SU-DHL-6 (cell line): ENCODE results near the gene GABPB1.

Experiments
- H2AFZ ChIP-seq: fragments of 200-600 bp; sonication (generic); 2 replicates; pipeline ENCODE4 v1.6.1; 2014; ENCODE audit warnings: low read depth, mild to moderate bottlenecking, moderate library complexity, mixed read lengths, antibody characterized with exemption, low read length; ENCODE audit not compliant: severe bottlenecking
- H3F3A ChIP-seq: fragments of 200-600 bp; shearing (Covaris generic); 2 replicates; pipeline ENCODE4 v1.6.0; 2016; ENCODE audit warnings: antibody characterized with exemption, mild to moderate bottlenecking; ENCODE audit not compliant: insufficient read depth
- H3K27ac ChIP-seq: fragments of 200-600 bp; sonication (generic); 2 replicates; pipeline ENCODE4 v1.5.1; 2016; ENCODE audit warnings: low read depth, mild to moderate bottlenecking, low read length, moderate library complexity, mixed read lengths
- H3K27me3 ChIP-seq: fragments of 200-600 bp; sonication (generic), shearing (Covaris generic); 2 replicates; pipeline ENCODE4 v1.6.0; 2014; ENCODE audit warnings: mild to moderate bottlenecking, low read length
- H3K36me3 ChIP-seq: fragments of 200-600 bp; sonication (generic); 2 replicates; pipeline ENCODE4 v1.6.1; 2014; ENCODE audit warnings: mild to moderate bottlenecking, low read length, mixed read lengths
- H3K4me2 ChIP-seq: fragments of 300-600, 200-600 bp; shearing (Covaris generic), sonication (generic); 2 replicates; pipeline ENCODE4 v1.6.0; 2014; ENCODE audit warnings: low read length, low read depth, mild to moderate bottlenecking; ENCODE audit not compliant: poor library complexity, severe bottlenecking
- H3K4me3 ChIP-seq: fragments of 200-600 bp; sonication (generic); 2 replicates; pipeline ENCODE4 v1.5.1; 2014; ENCODE audit warnings: antibody characterized with exemption, low read length, mild to moderate bottlenecking, mixed read lengths; ENCODE audit not compliant: insufficient read depth, poor library complexity, severe bottlenecking
- H3K79me2 ChIP-seq: fragments of 200-600 bp; sonication (generic); 2 replicates; pipeline ENCODE4 v1.6.1; 2014; ENCODE audit warnings: mild to moderate bottlenecking, low read length, moderate library complexity; ENCODE audit not compliant: insufficient read depth
- H3K9ac ChIP-seq: fragments of 200-600 bp; sonication (generic); 2 replicates; pipeline ENCODE4 v1.7.0; 2014; ENCODE audit warnings: mild to moderate bottlenecking, low read length
- H3K9me2 ChIP-seq: fragments of 200-600 bp; sonication (generic); replicated peaks from 2 replicates; pipeline ENCODE4 v1.6.1; 2014; ENCODE audit warnings: low read length; ENCODE audit not compliant: insufficient read depth
- H3K9me3 ChIP-seq: fragments of 200-600 bp; sonication (generic); 2 replicates; pipeline ENCODE4 v1.6.1; 2014; ENCODE audit warnings: low read length, mixed read lengths; ENCODE audit not compliant: insufficient read depth
- H4K20me1 ChIP-seq: fragments of 200-600 bp; sonication (generic); 2 replicates; pipeline ENCODE4 v1.6.1; 2014; ENCODE audit warnings: low read depth, mild to moderate bottlenecking, antibody characterized with exemption, low read length, moderate library complexity, mixed read lengths
- CTCF ChIP-seq: fragments of 200-600 bp; sonication (generic); IDR thresholded peaks from one replicate; pipeline ENCODE4 v1.5.1; 2017; ENCODE audit warnings: antibody characterized with exemption, mild to moderate bottlenecking, low read length, moderate library complexity; ENCODE audit not compliant: insufficient read depth, poor library complexity, severe bottlenecking
- EZH2phosphoT487 ChIP-seq: fragments of 200-600 bp; sonication (generic), shearing (Covaris generic); conservative IDR thresholded peaks from 2 replicates; pipeline ENCODE4 v1.6.1; 2018; ENCODE audit warnings: mild to moderate bottlenecking, antibody characterized with exemption, low read length, moderate library complexity, mixed read lengths

The GABPB1 gene

GRCh38 chr15:50304836-50305235, 50.2 kb downstream of the GABPB1 start:
- TF ChIP-seq EZH2phosphoT487, result no peak
- TF ChIP-seq CTCF, result no peak

DNA sequence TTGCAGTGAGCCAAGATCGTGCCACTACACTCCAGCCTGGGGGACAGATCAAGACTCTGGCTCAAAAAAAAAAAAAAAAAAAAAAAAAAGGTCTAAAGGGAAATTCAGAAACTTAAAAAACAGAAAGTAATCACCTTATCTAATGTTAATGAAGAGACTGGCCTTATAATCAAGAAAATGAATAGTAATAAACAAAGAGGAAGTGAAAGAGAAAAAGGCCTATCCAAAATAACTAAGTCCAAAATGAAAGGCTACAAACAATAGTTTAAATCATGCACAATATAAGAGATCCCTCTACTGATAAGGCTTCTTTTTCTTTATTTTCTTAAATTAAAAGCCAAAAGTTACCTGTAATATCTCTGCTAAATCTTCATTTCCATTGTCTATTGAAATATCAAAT, 52.4 kb downstream of the GABPB1 start:
- no peaks in the 10 kb centered on the region for H4K20me1 ChIP-seq
- no peak for TF ChIP-seq EZH2phosphoT487
- no peak for TF ChIP-seq CTCF
- no peaks in the 10 kb centered on the region for H3K9me3 ChIP-seq
- no peak overlapping the region for H3K4me3 ChIP-seq
- H3K27me3 ChIP-seq, result no peaks in the 10 kb centered on the region
- H3K9me2 ChIP-seq, result no peaks in the 10 kb centered on the region
- H3K79me2 ChIP-seq, result no peaks in the 10 kb centered on the region
- H2AFZ ChIP-seq, result no peak overlapping the region
- no peak overlapping the region for H3K9ac ChIP-seq
- H3F3A ChIP-seq, result no peaks in the 10 kb centered on the region; the same call in 1 of the 2 replicates
- peaks cover 15% of the 10 kb centered on the region for H3K36me3 ChIP-seq
- H3K27ac ChIP-seq, result no peak overlapping the region
- no peak overlapping the region for H3K4me2 ChIP-seq

More at GRCh38 chr15:50304836-50305235, 50.2 kb downstream of the GABPB1 start:
- H3K27ac ChIP-seq, result no peak overlapping the region
- peaks cover 34% of the 10 kb centered on the region for H3K36me3 ChIP-seq
- no peaks in the 10 kb centered on the region for H4K20me1 ChIP-seq
- peaks cover 8% of the 10 kb centered on the region; the same call in 1 of the 2 replicates for H3K9me3 ChIP-seq
- H3K4me3 ChIP-seq, result no peak overlapping the region
- H3K9ac ChIP-seq, result no peak overlapping the region
- peaks cover 7% of the 10 kb centered on the region; the same call in 1 of the 2 replicates for H3K79me2 ChIP-seq
- H3K9me2 ChIP-seq, result no peaks in the 10 kb centered on the region
- H3K4me2 ChIP-seq, result no peak overlapping the region
- H3F3A ChIP-seq, result no peaks in the 10 kb centered on the region; the same call in 1 of the 2 replicates
- H2AFZ ChIP-seq, result no peak overlapping the region
- H3K27me3 ChIP-seq, result no peaks in the 10 kb centered on the region

DNA sequence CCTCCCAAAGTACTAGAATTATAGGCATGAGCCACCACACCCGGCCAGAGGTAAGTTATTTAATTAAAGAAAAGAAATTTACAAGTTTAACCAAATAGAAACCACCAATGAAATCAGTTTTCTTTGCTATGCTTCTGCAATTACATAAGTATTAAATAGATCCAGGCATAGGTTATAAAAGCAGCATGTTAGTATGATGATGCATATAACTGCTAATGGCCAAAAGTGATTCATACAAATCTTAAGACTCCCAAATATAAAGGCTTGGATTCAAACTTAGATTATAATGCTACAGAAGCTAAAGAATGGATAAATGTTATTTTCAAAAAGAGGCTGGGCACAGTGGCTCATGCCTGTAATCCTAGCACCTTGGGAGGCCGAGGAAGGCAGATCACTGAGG, 56.7 kb downstream of the GABPB1 start:
- H3K27ac ChIP-seq, result no peak overlapping the region
- H3K27me3 ChIP-seq, result no peaks in the 10 kb centered on the region
- H2AFZ ChIP-seq, result no peak overlapping the region
- H3K79me2 ChIP-seq, result no peaks in the 10 kb centered on the region
- H3K4me3 ChIP-seq, result no peak overlapping the region
- H3K9me2 ChIP-seq, result no peaks in the 10 kb centered on the region
- no peaks in the 10 kb centered on the region for H3K9me3 ChIP-seq
- H4K20me1 ChIP-seq, result no peaks in the 10 kb centered on the region
- H3K4me2 ChIP-seq, result no peak overlapping the region
- no peaks in the 10 kb centered on the region for H3F3A ChIP-seq
- no peak overlapping the region for H3K9ac ChIP-seq
- TF ChIP-seq EZH2phosphoT487 (no peak), CTCF (no peak)
- peaks cover 14% of the 10 kb centered on the region; the same call in 1 of the 2 replicates for H3K36me3 ChIP-seq
